Heart left ventricle (tissue), 16 donors: Measurements from ENCODE around the gene HERC3. TPM values are rescaled to one million over a fixed set of nuclear protein-coding genes. Genes with fewer than 3 reads are reported as not detected.

ENCODE experiments used
- ATAC-seq, 4 donors: fragments of 200-7000 bp; cut with Tn5 transposase; one replicate each; pipeline ENCODE4 v1.9.1; 2020 to 2022; ENCODE audit warnings: moderate library complexity in 4 of 4, mild to moderate bottlenecking in 3 of 4, moderate number of reproducible peaks in 1 of 4
- DNase-seq, 5 donors: peaks; one replicate each; pipeline ENCODE4 v3.0.0-alpha.2; 2020
- H3K27ac ChIP-seq, 12 donors: fragments of 200-600 bp; sonication (generic) in 4 of 12; one replicate each; pipeline versions ENCODE4 v1.5.0 to v1.8.0; 2016 to 2022; ENCODE audit warnings: mild to moderate bottlenecking in 2 of 12
- H3K27me3 ChIP-seq, 9 donors: fragments of 200-600 bp; sonication (generic) in 2 of 9; one replicate each; pipeline versions ENCODE4 v1.5.1 to v1.8.0; 2016 to 2022; ENCODE audit warnings: mild to moderate bottlenecking in 3 of 9
- H3K36me3 ChIP-seq, 9 donors: fragments of 200-600 bp; sonication (generic) in 2 of 9; one replicate each; pipeline versions ENCODE4 v1.5.0 to v1.8.0; 2018 to 2022; ENCODE audit warnings: mild to moderate bottlenecking in 2 of 9
- H3K4me1 ChIP-seq, 12 donors: fragments of 200-600 bp; sonication (generic) in 4 of 12; one replicate each; pipeline versions ENCODE4 v1.5.0 to v1.8.0; 2016 to 2022; ENCODE audit warnings: mild to moderate bottlenecking in 3 of 12
- H3K4me3 ChIP-seq, 12 donors: fragments of 200-600 bp; sonication (generic) in 4 of 12; one replicate each; pipeline versions ENCODE4 v1.5.0 to v1.8.0; 2017 to 2022; ENCODE audit warnings: mild to moderate bottlenecking in 9 of 12, moderate library complexity in 4 of 12
- H3K9me3 ChIP-seq, 12 donors: fragments of 200-600 bp; sonication (generic) in 4 of 12; one replicate each; pipeline versions ENCODE4 v1.5.0 to v1.8.0; 2016 to 2022; ENCODE audit warnings: mild to moderate bottlenecking in 1 of 12
- POLR2A ChIP-seq, 2 donors: fragments of 450-650 bp; IDR thresholded peaks; one replicate each; pipeline ENCODE4 v1.6.1; 2017; ENCODE audit warnings: antibody characterized with exemption in 2 of 2, mild to moderate bottlenecking in 2 of 2, moderate library complexity in 2 of 2
- WGBS, 4 donors: extraction: QIAGEN DNeasy Blood & Tissue Kit in 2 of 4; methylation state at CpG; one replicate each; pipeline versions ENCODE4 v1.1.5 to v1.1.7; 2013 to 2018; 5-methylcytosine and 5-hydroxymethylcytosine counted together
- intact Hi-C, 10 donors: fragments of 100-400 bp; cut with DNase I; formaldehyde crosslinking; loops; one replicate each; pipeline versions ENCODE4 v1.11.1 to v1.14.2; 2022
- polyA plus RNA-seq, 2 donors: library from polyadenylated mRNA; stranded (reverse); fragments of 200-250 nt; gene quantifications; one replicate each; pipeline ENCODE4 v1.2.3, GENCODE V29; 2013
- total RNA-seq, 9 donors: library from RNA; depleted of rRNA in 2 of 9; stranded (reverse); fragments of >200 nt in 2 of 9; fragmentation: NEBNext Ultra II Directional in 3 of 9; extraction: Animal tissue kit (Norgen Biotek cat#: 25700) in 3 of 9; gene quantifications; one replicate each; pipeline versions ENCODE4 v1.1.0 to v1.2.4, GENCODE V29; 2016 to 2023
- TF ChIP-seq, protein P1 (sequence below), 12 donors: fragments of 200-600 bp; sonication (generic) in 4 of 12; IDR thresholded peaks; one replicate each; pipeline versions ENCODE4 v1.5.0 to v1.8.0; 2018 to 2022; ENCODE audit warnings: antibody characterized with exemption in 12 of 12, mild to moderate bottlenecking in 5 of 12
- donor health status: ischemic (EF 13 %, LVEDD 7.1; RV severe dilation, severe dysfunction).
- donor health status: healthy with polysubstance abuse.
- donor health status: DM: no; HTN: yes; CAD: no.
- donor health status: DM: no; HTN: no; CAD: no.
- donor health status: ischemic (EF 25% LVEDD 6.9; RV normal size, moderate dysfunction).
- donor health status: ischemic (EF 25% LVEDD 5.7; RV mildly dilated, moderate dysfunction).
- donor health status: healthy.
- donor health status: DM: yes; HTN: yes; CAD: no.
- donor health status: ischemic (EF 35%, LVEDD 5.7; RV mildly dilated, moderate dysfunction).
- donor health status: nonischemic (EF 11% LVEDD 7.7; RV severe dilation, severe dysfunction).
- donor health status: DM: yes; HTN: yes; CAD: no.
- donor health status: PGD.
- donor health status: ischemic (EF 29% LVEDD 5.4; RV normal size, mild dysfunction).
- donor health status: nonischemic (EF 23%, LVEDD 6.1; RV moderate dilation, normal function).

HERC3 gene
- total and polyA plus RNA-seq, 11 donors = 10.4 to 66.6 (median 48.4) TPM

DNA sequence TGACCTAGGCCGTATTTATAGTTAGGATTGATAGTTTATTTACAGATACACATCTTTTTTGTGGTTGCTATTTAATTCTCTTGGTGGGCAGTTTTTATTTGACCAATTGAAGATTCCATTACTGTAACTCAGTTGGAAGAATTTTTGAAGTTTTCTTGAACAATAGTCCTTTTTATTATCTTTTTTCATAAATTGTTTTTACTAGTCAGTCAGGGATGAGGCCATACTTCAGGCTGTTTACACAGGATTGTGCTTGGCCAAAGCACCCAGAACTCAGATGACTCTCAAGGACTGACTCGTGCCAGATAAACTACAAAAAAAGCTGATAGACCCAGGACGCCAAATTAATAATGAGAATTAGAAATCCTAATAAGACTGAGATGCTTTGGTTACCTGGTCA, 7.0 kb downstream of the HERC3 start:
- DNase-seq (no peak), ATAC-seq (peak; percentile 44 to 61 (median 50))
- Histone ChIP-seq H3K4me3 (peak overlapping the region in 3 of 12 donors; percentile 5 to 19 (median 15)), H3K4me1 (peaks cover 8 to 59% (median 40%) of the 10 kb centered on the region in 12 donors), H3K27me3 (no peaks in the 10 kb centered on the region), H3K27ac (peak overlapping the region; percentile 1 to 70 (median 48)), H3K36me3 (peaks cover 0 to 25% (median 15%) of the 10 kb centered on the region in 9 donors), H3K9me3 (no peaks in the 10 kb centered on the region)
- TF ChIP-seq, protein P1, sequence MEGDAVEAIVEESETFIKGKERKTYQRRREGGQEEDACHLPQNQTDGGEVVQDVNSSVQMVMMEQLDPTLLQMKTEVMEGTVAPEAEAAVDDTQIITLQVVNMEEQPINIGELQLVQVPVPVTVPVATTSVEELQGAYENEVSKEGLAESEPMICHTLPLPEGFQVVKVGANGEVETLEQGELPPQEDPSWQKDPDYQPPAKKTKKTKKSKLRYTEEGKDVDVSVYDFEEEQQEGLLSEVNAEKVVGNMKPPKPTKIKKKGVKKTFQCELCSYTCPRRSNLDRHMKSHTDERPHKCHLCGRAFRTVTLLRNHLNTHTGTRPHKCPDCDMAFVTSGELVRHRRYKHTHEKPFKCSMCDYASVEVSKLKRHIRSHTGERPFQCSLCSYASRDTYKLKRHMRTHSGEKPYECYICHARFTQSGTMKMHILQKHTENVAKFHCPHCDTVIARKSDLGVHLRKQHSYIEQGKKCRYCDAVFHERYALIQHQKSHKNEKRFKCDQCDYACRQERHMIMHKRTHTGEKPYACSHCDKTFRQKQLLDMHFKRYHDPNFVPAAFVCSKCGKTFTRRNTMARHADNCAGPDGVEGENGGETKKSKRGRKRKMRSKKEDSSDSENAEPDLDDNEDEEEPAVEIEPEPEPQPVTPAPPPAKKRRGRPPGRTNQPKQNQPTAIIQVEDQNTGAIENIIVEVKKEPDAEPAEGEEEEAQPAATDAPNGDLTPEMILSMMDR (IDR thresholded peaks at IDR 0.05) = no peak
- TF ChIP-seq POLR2A (IDR thresholded peaks at IDR 0.05) = no peak
- 57 to 61% (median 60%) methylated on average over 3 of the region's 3 CpGs for WGBS, 4 donors
- intact Hi-C loops = loop anchor here in 4 of 10 donors (10.0 kb wide), 4 partner anchors 56 to 516 kb away; partner anchors contain the start of genes PPM1K (in 1 of the 4) and TIGD2 (in 1 of the 4)

DNA sequence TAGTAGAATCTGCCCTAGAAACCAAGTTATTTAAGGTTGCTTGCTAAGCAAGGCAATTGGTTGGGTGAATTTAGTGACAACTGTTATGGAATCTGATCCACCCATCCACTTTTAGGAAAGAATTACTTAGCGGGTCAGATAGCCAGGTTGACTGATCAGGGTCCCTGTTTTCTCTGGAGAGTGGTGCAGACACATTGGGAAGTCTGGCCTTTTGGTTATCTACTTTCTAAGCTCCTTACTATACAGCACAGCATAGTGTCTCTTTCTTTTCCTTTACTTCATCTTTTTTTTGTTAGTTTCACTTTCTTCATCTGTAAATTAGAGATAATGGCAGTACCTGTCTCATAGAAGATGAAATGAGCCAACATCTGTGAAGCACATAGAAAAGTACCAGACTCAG, 7.4 kb downstream of the HERC3 start:
- Histone ChIP-seq H3K36me3 (peaks cover 0 to 25% (median 16%) of the 10 kb centered on the region in 9 donors), H3K4me1 (peaks cover 8 to 55% (median 39%) of the 10 kb centered on the region in 12 donors), H3K27me3 (no peaks in the 10 kb centered on the region), H3K9me3 (no peaks in the 10 kb centered on the region), H3K4me3 (peak overlapping the region in 4 of 12 donors; percentile 0 to 19 (median 10)), H3K27ac (peak overlapping the region in 11 of 12 donors; percentile 1 to 70 (median 49))
- 38 to 47% (median 43%) methylated on average over 1 of the region's 1 CpG for WGBS, 4 donors
- peak in 3 of 4 donors; percentile 14 to 29 (median 28) for ATAC-seq
- TF ChIP-seq, protein P1 (IDR thresholded peaks at IDR 0.05) = no peak
- no peak for TF ChIP-seq POLR2A (IDR thresholded peaks at IDR 0.05)
- no peak for DNase-seq
- intact Hi-C loops = loop anchor here in 4 of 10 donors (10.0 kb wide), 4 partner anchors 55 to 515 kb away; partner anchors contain the start of genes PPM1K (in 1 of the 4) and TIGD2 (in 1 of the 4)

DNA sequence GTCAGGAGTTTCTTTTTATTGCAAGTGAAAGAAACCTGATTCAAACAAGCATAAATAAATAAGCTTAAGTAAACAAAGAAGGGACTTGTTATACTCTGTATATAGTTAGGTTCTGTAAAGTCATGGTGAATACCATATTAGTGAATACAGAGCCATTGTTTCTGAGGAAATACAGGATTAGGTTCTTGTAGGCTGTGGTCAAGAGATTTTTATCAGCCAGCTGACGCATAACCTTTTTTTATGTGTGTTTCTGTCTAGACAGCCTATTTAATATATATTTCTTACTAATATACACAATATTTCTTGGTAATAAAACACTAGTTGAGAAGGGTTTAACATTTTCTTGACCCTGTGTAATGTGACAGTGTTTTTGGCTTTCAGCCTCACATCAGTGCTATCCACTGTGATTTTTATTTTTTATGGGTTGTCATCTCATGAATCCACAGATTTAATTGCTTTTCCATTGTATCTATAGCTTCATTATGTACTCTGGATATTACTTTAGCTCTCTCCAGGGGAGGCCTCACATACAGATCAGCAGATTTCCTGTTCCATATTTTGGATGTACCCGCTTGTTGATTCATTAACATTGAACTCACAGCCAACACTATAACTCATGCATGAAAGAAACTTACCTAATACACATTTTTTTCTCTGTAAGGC, 8.0 kb downstream of the HERC3 start:
- 81 to 87% (median 83%) methylated on average over 2 of the region's 2 CpGs for WGBS, 4 donors
- Histone ChIP-seq H3K36me3 (peaks cover 0 to 24% (median 16%) of the 10 kb centered on the region in 9 donors), H3K4me3 (peak overlapping the region in 2 of 12 donors; percentile 0 to 15), H3K27ac (peak overlapping the region in 8 of 12 donors; percentile 2 to 70 (median 52)), H3K9me3 (no peaks in the 10 kb centered on the region), H3K4me1 (peaks cover 8 to 58% (median 40%) of the 10 kb centered on the region in 12 donors), H3K27me3 (no peaks in the 10 kb centered on the region)
- intact Hi-C loops = no loop called here
- TF ChIP-seq POLR2A (IDR thresholded peaks at IDR 0.05) = no peak
- TF ChIP-seq, protein P1 (IDR thresholded peaks at IDR 0.05) = no peak
- DNase-seq (no peak), ATAC-seq (peak in 1 of 4 donors; percentile 53)

DNA sequence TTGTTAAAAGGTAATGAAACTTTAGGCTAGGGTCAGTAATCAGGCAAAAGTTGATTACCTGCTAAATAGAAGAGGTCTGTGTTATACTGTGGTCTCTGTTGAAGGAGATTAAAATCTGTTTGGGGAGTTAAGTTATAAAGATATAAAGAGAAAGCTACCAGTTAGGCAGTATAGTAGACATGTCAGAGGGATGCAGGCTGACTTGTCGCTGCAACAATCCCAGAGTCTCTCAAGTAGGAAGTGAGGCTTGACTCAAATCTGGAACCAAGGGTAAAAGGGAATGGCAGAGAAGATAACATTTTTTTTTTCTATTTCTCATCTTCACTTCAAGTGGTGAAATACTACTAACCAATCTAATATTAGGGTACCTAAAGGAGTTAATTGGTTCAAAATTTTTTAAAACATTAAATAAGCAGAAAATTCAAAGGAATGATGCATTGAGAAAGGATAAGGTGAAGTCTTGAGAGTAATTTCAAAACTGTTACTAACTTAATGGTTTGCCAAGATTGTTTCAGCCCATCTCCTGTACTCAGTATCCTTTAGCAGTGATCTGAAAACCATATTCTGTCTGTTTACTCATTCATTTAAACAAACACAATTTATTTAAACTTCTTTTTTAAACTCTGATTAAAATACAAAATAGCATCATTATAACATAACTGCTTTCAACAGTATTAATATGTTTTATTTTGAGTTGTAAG, 12.8 kb downstream of the HERC3 start:
- ATAC-seq (no peak), DNase-seq (no peak)
- Histone ChIP-seq H3K9me3 (no peaks in the 10 kb centered on the region), H3K4me3 (no peak overlapping the region), H3K27ac (no peak overlapping the region), H3K4me1 (peaks cover 0 to 49% (median 26%) of the 10 kb centered on the region in 12 donors), H3K36me3 (peaks cover 0 to 50% (median 30%) of the 10 kb centered on the region in 9 donors), H3K27me3 (no peaks in the 10 kb centered on the region)
- 90 to 98% (median 94%) methylated on average over 1 of the region's 1 CpG for WGBS, 4 donors
- intact Hi-C loops = no loop called here
- TF ChIP-seq, protein P1 (IDR thresholded peaks at IDR 0.05) = no peak
- no peak for TF ChIP-seq POLR2A (IDR thresholded peaks at IDR 0.05)
